GM18511 (cell line): Measurements from ENCODE around the gene OR1J4.

ENCODE experiments used
- ATAC-seq: cut with Tn5 transposase; IDR thresholded peaks from one replicate; pipeline ENCODE4 v1.9.1; 2021; ENCODE audit warnings: mild to moderate bottlenecking, moderate library complexity; ENCODE audit not compliant: unreplicated experiment

The OR1J4 gene

DNA sequence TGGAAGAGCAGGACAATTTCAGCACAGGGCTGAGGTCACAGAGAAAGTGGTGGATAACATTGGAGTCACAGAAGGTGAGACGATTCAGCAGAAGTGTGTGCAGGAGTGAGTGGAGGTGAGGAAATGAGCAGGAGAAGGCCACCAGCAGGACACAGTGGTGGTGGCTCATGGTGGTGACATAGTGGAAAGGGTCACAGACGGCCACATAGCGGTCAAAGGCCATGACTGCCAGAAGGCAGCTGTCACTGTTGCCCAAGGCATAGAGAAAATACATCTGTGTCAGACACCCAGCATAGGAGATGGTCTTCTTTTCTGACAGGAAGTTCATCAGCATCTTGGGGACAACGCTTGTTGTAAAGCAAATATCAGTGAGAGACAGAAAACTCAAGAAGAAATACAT lies 49.0 kb downstream of the OR1J4 start:
- ATAC-seq, result no peak
